Suprapubic skin (tissue), 4 donors: Measurements from ENCODE around the gene CDC42EP2.

Source experiments
- EP300 ChIP-seq: sonication (generic); formaldehyde crosslinking; IDR thresholded peaks from one replicate; pipeline ENCODE4 v1.6.1; 2017; ENCODE audit warnings: antibody characterized with exemption
- POLR2A ChIP-seq, 2 donors: fragments of 450-650 bp; IDR thresholded peaks; one replicate each; pipeline ENCODE4 v1.6.1; 2017; ENCODE audit warnings: antibody characterized with exemption in 2 of 2, mild to moderate bottlenecking in 2 of 2, moderate library complexity in 2 of 2
- POLR2AphosphoS5 ChIP-seq, 3 donors: sonication (generic); formaldehyde crosslinking; IDR thresholded peaks; one replicate each; pipeline ENCODE4 v1.6.1; 2017; ENCODE audit warnings: antibody characterized with exemption in 3 of 3
- TF ChIP-seq, protein P1 (sequence below), 2 donors: fragments of 200-600 bp in 1 of 2; fragments of 450-650 bp in 1 of 2; sonication (generic) in 1 of 2; IDR thresholded peaks; one replicate each; pipeline ENCODE4 v1.5.1; 2016 to 2019; ENCODE audit warnings: antibody characterized with exemption in 2 of 2, mild to moderate bottlenecking in 1 of 2, moderate library complexity in 1 of 2

DNA sequence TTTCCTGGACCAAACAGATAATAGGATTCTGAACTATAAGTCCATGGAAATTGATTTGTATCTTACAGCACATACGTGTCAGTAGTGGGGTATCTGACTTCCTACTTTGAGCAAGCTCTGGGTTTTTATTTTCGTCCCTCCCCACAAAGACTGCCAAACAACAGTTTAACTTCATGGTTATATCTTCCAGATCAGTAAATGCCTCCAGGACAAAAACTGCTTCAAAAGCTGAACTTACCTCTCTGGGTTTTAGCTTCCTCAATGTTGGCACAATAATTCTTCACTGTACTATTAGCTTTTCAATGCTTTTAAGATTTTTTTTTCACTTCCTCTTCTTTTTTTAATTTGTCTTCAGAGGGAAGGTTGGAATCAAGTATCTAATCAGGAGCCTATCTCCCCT is 14.8 kb downstream of the CDC42EP2 start:
- TF ChIP-seq, protein P1, sequence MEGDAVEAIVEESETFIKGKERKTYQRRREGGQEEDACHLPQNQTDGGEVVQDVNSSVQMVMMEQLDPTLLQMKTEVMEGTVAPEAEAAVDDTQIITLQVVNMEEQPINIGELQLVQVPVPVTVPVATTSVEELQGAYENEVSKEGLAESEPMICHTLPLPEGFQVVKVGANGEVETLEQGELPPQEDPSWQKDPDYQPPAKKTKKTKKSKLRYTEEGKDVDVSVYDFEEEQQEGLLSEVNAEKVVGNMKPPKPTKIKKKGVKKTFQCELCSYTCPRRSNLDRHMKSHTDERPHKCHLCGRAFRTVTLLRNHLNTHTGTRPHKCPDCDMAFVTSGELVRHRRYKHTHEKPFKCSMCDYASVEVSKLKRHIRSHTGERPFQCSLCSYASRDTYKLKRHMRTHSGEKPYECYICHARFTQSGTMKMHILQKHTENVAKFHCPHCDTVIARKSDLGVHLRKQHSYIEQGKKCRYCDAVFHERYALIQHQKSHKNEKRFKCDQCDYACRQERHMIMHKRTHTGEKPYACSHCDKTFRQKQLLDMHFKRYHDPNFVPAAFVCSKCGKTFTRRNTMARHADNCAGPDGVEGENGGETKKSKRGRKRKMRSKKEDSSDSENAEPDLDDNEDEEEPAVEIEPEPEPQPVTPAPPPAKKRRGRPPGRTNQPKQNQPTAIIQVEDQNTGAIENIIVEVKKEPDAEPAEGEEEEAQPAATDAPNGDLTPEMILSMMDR (IDR thresholded peaks at IDR 0.05) = no peak
- TF ChIP-seq EP300 = no peak
- no peak for TF ChIP-seq POLR2A (IDR thresholded peaks at IDR 0.05)
- TF ChIP-seq POLR2AphosphoS5 (IDR thresholded peaks at IDR 0.05) = no peak
